Measurements from ENCODE around the gene RASA1.

- TF ChIP-seq CTCF (IDR thresholded peaks at IDR 0.05 in 8 of 11, conservative IDR thresholded peaks at IDR 0.05 in 3 of 11): no peak
- no peak for TF ChIP-seq POLR2AphosphoS5 (IDR thresholded peaks at IDR 0.05)
- TF ChIP-seq POLR2A (IDR thresholded peaks at IDR 0.05): no peak
These were observed 33.1 kb downstream of the RASA1 start for GRCh38 chr5:87300744-87301143.

All from spleen (tissue), 7 donors.